ENCODE results near the gene ABI3BP.

ABI3BP gene

GRCh38 chr3:100896994-100897393, 96.2 kb downstream of the ABI3BP start:
- no peak overlapping the region for H3K4me3 ChIP-seq (ENCODE audit: low read length)
- no peak for TF ChIP-seq CTCF (IDR thresholded peaks at IDR 0.05; ENCODE audit: insufficient read depth, low read depth, low read length, missing control alignments)
- no peak for DNase-seq (ENCODE audit: low read depth)

DNA sequence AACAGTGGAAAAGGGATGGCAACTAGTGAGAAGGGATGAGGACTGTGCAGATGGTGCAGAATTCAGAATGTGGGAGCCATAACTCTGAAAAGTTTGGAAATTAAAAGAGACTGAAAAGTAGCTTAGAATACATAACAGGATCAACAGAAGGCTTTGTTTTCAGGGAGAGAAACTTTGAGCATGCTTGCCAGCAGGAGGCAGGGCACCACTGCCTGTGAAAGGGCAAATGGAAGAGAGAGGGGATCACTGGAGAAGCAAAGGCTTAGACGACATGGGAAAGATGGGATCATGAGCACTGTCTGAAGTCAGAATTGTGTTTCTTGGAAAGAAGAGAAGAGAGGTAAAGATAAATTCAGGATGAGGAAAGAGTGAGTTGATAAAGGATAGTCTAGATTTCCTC, 99.6 kb downstream of the ABI3BP start:
- no peak overlapping the region for H3K4me3 ChIP-seq (ENCODE audit: low read length)
- peak; percentile 59 for DNase-seq (ENCODE audit: low read depth)
- TF ChIP-seq CTCF (IDR thresholded peaks at IDR 0.05; ENCODE audit: insufficient read depth, low read depth, low read length, missing control alignments) = peak; percentile 75

- peak; percentile 16 for DNase-seq (ENCODE audit: low read depth)
- no peak for TF ChIP-seq CTCF (IDR thresholded peaks at IDR 0.05; ENCODE audit: insufficient read depth, low read depth, low read length, missing control alignments)
Measured at GRCh38 chr3:100893108-100893507, 100.1 kb downstream of the ABI3BP start.

DNA sequence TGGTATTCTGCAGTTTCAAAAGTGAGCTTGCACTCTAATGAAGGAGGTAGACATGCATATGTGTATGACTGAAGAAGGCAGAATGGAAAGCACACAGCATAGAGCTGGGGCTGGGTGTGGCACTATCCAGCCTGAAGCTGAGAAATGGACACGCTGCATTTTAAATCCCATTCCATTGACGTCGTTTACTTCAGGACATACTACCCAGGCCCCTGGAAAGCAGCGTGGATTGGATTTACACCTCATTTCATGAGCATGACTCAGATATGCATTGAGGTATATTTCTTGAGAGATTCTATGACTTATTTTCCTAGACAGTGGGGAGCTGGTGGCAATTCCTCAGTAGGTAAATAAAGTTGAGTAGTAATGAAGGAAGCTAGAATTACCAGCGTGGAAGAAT, 101.4 kb downstream of the ABI3BP start:
- DNase-seq (ENCODE audit: low read depth) = no peak
- H3K4me3 ChIP-seq (ENCODE audit: low read length) = no peak overlapping the region
- no peak for TF ChIP-seq CTCF (IDR thresholded peaks at IDR 0.05; ENCODE audit: insufficient read depth, low read depth, low read length, missing control alignments)

More at GRCh38 chr3:100893108-100893507, 100.1 kb downstream of the ABI3BP start:
- no peak overlapping the region for H3K4me3 ChIP-seq (ENCODE audit: low read length)

- DNase-seq (ENCODE audit: low read depth) = peak; percentile 64
- no peak overlapping the region for H3K4me3 ChIP-seq (ENCODE audit: low read length)
- no peak for TF ChIP-seq CTCF (IDR thresholded peaks at IDR 0.05; ENCODE audit: insufficient read depth, low read depth, low read length, missing control alignments)
Measured at GRCh38 chr3:100891033-100891432, 102.2 kb downstream of the ABI3BP start.

DNA sequence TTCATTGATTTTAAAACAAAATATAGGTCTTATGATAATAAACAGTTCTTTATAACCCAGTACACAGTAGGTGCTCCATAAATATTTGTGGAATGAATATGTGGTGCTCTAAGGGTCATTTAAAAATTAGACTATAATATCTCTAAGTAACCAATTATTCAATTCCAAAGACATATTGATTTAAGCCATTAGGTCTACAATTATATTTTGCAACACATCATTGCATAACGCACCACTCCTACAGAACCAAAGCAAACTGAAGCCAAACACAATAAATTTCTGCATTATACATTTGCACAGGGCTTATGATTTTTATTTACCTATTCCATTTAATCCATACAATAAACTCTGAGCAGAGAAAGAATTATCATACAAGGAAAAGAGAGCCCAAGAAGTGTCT, 104.3 kb downstream of the ABI3BP start:
- DNase-seq (ENCODE audit: low read depth) = no peak
- no peak overlapping the region for H3K4me3 ChIP-seq (ENCODE audit: low read length)
- no peak for TF ChIP-seq CTCF (IDR thresholded peaks at IDR 0.05; ENCODE audit: insufficient read depth, low read depth, low read length, missing control alignments)

DNA sequence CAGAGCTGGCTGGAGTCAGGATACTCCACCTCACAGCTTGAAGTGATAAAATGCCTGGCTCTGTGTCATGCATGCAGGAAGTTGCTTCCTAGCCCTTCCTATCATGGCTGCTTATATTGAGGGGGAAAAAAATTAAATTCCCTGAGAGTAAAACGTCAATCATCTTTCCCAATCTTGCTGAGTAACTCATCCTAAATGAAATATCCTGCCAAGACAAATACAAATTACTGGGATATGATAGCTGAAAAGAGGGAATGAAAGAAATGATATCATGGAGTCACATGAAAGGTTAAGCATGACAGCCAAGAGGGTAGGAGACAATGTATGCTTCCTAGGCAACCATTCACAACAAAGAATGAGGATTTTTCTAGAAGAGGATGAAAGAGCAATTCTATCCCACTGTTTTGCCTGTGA, 110.6 kb downstream of the ABI3BP start:
- H3K4me3 ChIP-seq (ENCODE audit: low read length) = no peak overlapping the region
- TF ChIP-seq CTCF (IDR thresholded peaks at IDR 0.05; ENCODE audit: insufficient read depth, low read depth, low read length, missing control alignments) = no peak
- peak; percentile 60 for DNase-seq (ENCODE audit: low read depth)

All from epithelial cell of esophagus (primary cell).